Breast epithelium (tissue), 4 donors: Measurements from ENCODE around the gene TPI1. TPM values are rescaled to one million over a fixed set of nuclear protein-coding genes. Genes with fewer than 3 reads are reported as not detected.

Experiments
- DNase-seq, 2 donors: peaks; one replicate each; pipeline ENCODE4 v3.0.0-alpha.2; 2019; ENCODE audit warnings: low spot score in 2 of 2
- H3K27ac ChIP-seq, 2 donors: fragments of 200-600 bp; sonication (generic) in 1 of 2; one replicate each; pipeline ENCODE4 v1.5.1; 2016 to 2019; ENCODE audit warnings: mild to moderate bottlenecking in 1 of 2
- H3K27me3 ChIP-seq, 2 donors: fragments of 200-600 bp; sonication (generic) in 1 of 2; one replicate each; pipeline versions ENCODE4 v1.5.1 to v1.6.0; 2017 to 2019; ENCODE audit warnings: control low read depth in 1 of 2, mild to moderate bottlenecking in 1 of 2
- H3K36me3 ChIP-seq: fragments of 200-600 bp; one replicate; pipeline ENCODE4 v1.5.1; 2019
- H3K4me1 ChIP-seq, 2 donors: fragments of 200-600 bp; sonication (generic); one replicate each; pipeline ENCODE4 v1.5.1; 2016 to 2019; ENCODE audit warnings: control low read depth in 1 of 2
- H3K4me3 ChIP-seq, 3 donors: fragments of 200-600 bp; sonication (generic); 1 replicate in 2 of 3; 2 replicates in 1 of 3; pipeline ENCODE4 v1.5.1; 2016 to 2019; ENCODE audit warnings: mild to moderate bottlenecking in 3 of 3, moderate library complexity in 2 of 3
- H3K9me3 ChIP-seq, 2 donors: fragments of 200-600 bp; sonication (generic) in 1 of 2; one replicate each; pipeline ENCODE4 v1.5.1; 2016 to 2019; ENCODE audit warnings: control low read depth in 1 of 2
- CTCF ChIP-seq, 3 donors: fragments of 450-650 bp; IDR thresholded peaks; one replicate each; pipeline ENCODE4 v1.5.1; 2016 to 2017; ENCODE audit warnings: antibody characterized with exemption in 3 of 3, mild to moderate bottlenecking in 3 of 3, moderate library complexity in 3 of 3
- POLR2A ChIP-seq: fragments of 450-650 bp; IDR thresholded peaks from one replicate; pipeline ENCODE4 v1.6.1; 2016; ENCODE audit warnings: antibody characterized with exemption, mild to moderate bottlenecking, moderate library complexity
- POLR2AphosphoS5 ChIP-seq, 3 donors: sonication (generic); formaldehyde crosslinking; IDR thresholded peaks; one replicate each; pipeline ENCODE4 v1.6.1; 2017; ENCODE audit warnings: antibody characterized with exemption in 3 of 3
- intact Hi-C: fragments of 100-400 bp; cut with DNase I; formaldehyde crosslinking; loops from one replicate; pipeline ENCODE4 v1.15.1; 2023; ENCODE audit warnings: low total_unique reads
- total RNA-seq, 3 donors: library from RNA; depleted of rRNA; stranded (reverse); fragments of >200 nt; gene quantifications; one replicate each; pipeline ENCODE4 v1.1.0, GENCODE V29; 2016

Gene TPI1
- total RNA-seq, 3 donors from 2014 or later: 297 to 386 (median 351) TPM

GRCh38 chr12:6894321-6894720 lies 27.0 kb downstream of the TPI1 start:
- H3K9me3 ChIP-seq: no peaks in the 10 kb centered on the region
- TF ChIP-seq CTCF (IDR thresholded peaks at IDR 0.05): no peak
- no peak for TF ChIP-seq POLR2AphosphoS5 (IDR thresholded peaks at IDR 0.05)
- no peak for TF ChIP-seq POLR2A
- no peak overlapping the region for H3K27ac ChIP-seq
- intact Hi-C loops: no loop called here
- no peak for DNase-seq
- H3K36me3 ChIP-seq: no peaks in the 10 kb centered on the region
- H3K4me3 ChIP-seq: no peak overlapping the region
- H3K4me1 ChIP-seq: peaks cover 0 to 3% of the 10 kb centered on the region in 2 donors
- no peaks in the 10 kb centered on the region for H3K27me3 ChIP-seq

GRCh38 chr12:6896846-6897435 lies 29.6 kb downstream of the TPI1 start:
- H3K36me3 ChIP-seq: no peaks in the 10 kb centered on the region
- intact Hi-C loops: no loop called here
- TF ChIP-seq CTCF (IDR thresholded peaks at IDR 0.05): no peak
- no peak for TF ChIP-seq POLR2A
- no peak for TF ChIP-seq POLR2AphosphoS5 (IDR thresholded peaks at IDR 0.05)
- H3K27me3 ChIP-seq: no peaks in the 10 kb centered on the region
- H3K27ac ChIP-seq: no peak overlapping the region
- H3K9me3 ChIP-seq: no peaks in the 10 kb centered on the region
- no peak overlapping the region for H3K4me3 ChIP-seq
- DNase-seq: no peak
- no peaks in the 10 kb centered on the region for H3K4me1 ChIP-seq

GRCh38 chr12:6899427-6899826 lies 32.1 kb downstream of the TPI1 start:
- DNase-seq: no peak
- no peaks in the 10 kb centered on the region for H3K27me3 ChIP-seq
- no peaks in the 10 kb centered on the region for H3K36me3 ChIP-seq
- no peaks in the 10 kb centered on the region for H3K4me1 ChIP-seq
- no peak overlapping the region for H3K4me3 ChIP-seq
- peak overlapping the region in 1 of 2 donors; percentile 16 for H3K27ac ChIP-seq
- TF ChIP-seq POLR2A (no peak), CTCF (IDR thresholded peaks at IDR 0.05) (no peak), POLR2AphosphoS5 (IDR thresholded peaks at IDR 0.05) (no peak)
- intact Hi-C loops: no loop called here
- no peaks in the 10 kb centered on the region for H3K9me3 ChIP-seq

GRCh38 chr12:6899837-6900519 lies 32.6 kb downstream of the TPI1 start:
- no peak for DNase-seq
- Histone ChIP-seq H3K36me3 (no peaks in the 10 kb centered on the region), H3K4me1 (no peaks in the 10 kb centered on the region), H3K27me3 (no peaks in the 10 kb centered on the region), H3K4me3 (no peak overlapping the region), H3K9me3 (no peaks in the 10 kb centered on the region), H3K27ac (peak overlapping the region in 1 of 2 donors; percentile 16)
- TF ChIP-seq POLR2A (no peak), POLR2AphosphoS5 (IDR thresholded peaks at IDR 0.05) (no peak), CTCF (IDR thresholded peaks at IDR 0.05) (no peak)
- intact Hi-C loops: no loop called here

GRCh38 chr12:6902448-6902847 lies 35.1 kb downstream of the TPI1 start:
- intact Hi-C loops: no loop called here
- no peak for DNase-seq
- Histone ChIP-seq H3K4me1 (no peaks in the 10 kb centered on the region), H3K36me3 (no peaks in the 10 kb centered on the region), H3K27ac (no peak overlapping the region), H3K4me3 (no peak overlapping the region), H3K27me3 (no peaks in the 10 kb centered on the region), H3K9me3 (no peaks in the 10 kb centered on the region)
- TF ChIP-seq POLR2A (no peak), POLR2AphosphoS5 (IDR thresholded peaks at IDR 0.05) (no peak), CTCF (IDR thresholded peaks at IDR 0.05) (no peak)
